ENCODE measurements around the gene HDAC4. TPM values are rescaled to one million over a fixed set of nuclear protein-coding genes. Genes with fewer than 3 reads are reported as not detected.

HDAC4 gene
- total RNA-seq, 1 experiment from 2014 or later = 32.0 TPM

GRCh38 chr2:239108459-239108858, 292.4 kb downstream of the HDAC4 start:
- Histone ChIP-seq H3K14ac (ENCODE audit: insufficient read depth, low read length) (no peak overlapping the region; the same call in 1 of the 2 replicates), H3K27ac (ENCODE audit: insufficient read length, low read depth, low read length) (no peak overlapping the region), H3K23me2 (ENCODE audit: insufficient read length, low read depth, low read length, poor library complexity, severe bottlenecking) (no peaks in the 10 kb centered on the region), H3K4ac (ENCODE audit: low read depth, low read length) (no peak overlapping the region), H3K79me1 (ENCODE audit: insufficient read depth, low read depth, low read length, poor library complexity, severe bottlenecking) (no peaks in the 10 kb centered on the region), H2AK5ac (ENCODE audit: insufficient read length, low read length) (no peak overlapping the region), H4K91ac (ENCODE audit: insufficient read length, low read depth, low read length) (no peak overlapping the region), H3K9ac (ENCODE audit: extremely low read depth, insufficient read length, low read length) (no peak overlapping the region), H4K5ac (ENCODE audit: insufficient read length, low read depth, low read length) (no peak overlapping the region), H3K79me2 (ENCODE audit: insufficient read depth, low read length) (no peaks in the 10 kb centered on the region), H3K4me1 (ENCODE audit: insufficient read depth, low read length) (no peaks in the 10 kb centered on the region), H3K27me3 (ENCODE audit: insufficient read depth, low read length) (no peaks in the 10 kb centered on the region), H2BK20ac (ENCODE audit: low read depth, low read length, poor library complexity, severe bottlenecking) (no peak overlapping the region), H2AFZ (ENCODE audit: low read length) (no peak overlapping the region), H3K18ac (ENCODE audit: insufficient read length, low read depth, low read length) (no peak overlapping the region), H3K4me2 (ENCODE audit: insufficient read depth, insufficient read length, low read length) (no peak overlapping the region), H3T11ph (ENCODE audit: low read length) (no peak overlapping the region), H3K56ac (ENCODE audit: insufficient read length, low read depth, low read length) (no peak overlapping the region), H2BK5ac (ENCODE audit: insufficient read length, low read length) (no peak overlapping the region), H2BK120ac (ENCODE audit: low read depth, low read length, poor library complexity, severe bottlenecking) (no peak overlapping the region), H3K9me3 (ENCODE audit: control insufficient read depth, low read depth, low read length) (no peaks in the 10 kb centered on the region), H3K23ac (ENCODE audit: insufficient read length, low read depth, low read length) (no peak overlapping the region), H4K8ac (replicated peaks; ENCODE audit: insufficient read length, low read depth, low read length) (no peak overlapping the region), H2BK15ac (ENCODE audit: low read depth, low read length) (no peak overlapping the region), H2BK12ac (ENCODE audit: insufficient read length, low read depth, low read length) (no peak overlapping the region), H4K20me1 (ENCODE audit: control insufficient read depth, insufficient read depth, insufficient read length) (no peaks in the 10 kb centered on the region)
- Mint-ChIP-seq H3K4me1 (no peaks in the 10 kb centered on the region), H3K27me3 (ENCODE audit: low read depth) (no peaks in the 10 kb centered on the region), H3K9me3 (no peaks in the 10 kb centered on the region), H3K36me3 (ENCODE audit: insufficient read depth in 1 of 3, low read depth in 3 of 3) (peaks cover 3 to 21% (median 13%) of the 10 kb centered on the region in 3 experiments), H3K4me3 (no peak overlapping the region), H3K27ac (0 out of 7 replicates have a peak overlapping the region, but pooled peaks of 1 of the 3 experiments have one; percentile 18)
- WGBS (ENCODE audit: extremely low coverage, insufficient read length, low lambda C conversion rate) = no CpG with 5 or more reads among the region's 6 CpGs
- no peak for TF ChIP-seq CTCF (conservative IDR thresholded peaks at IDR 0.05)
- no peak for DNase-seq
